ENCODE measurements around the gene HSPA12B.

The HSPA12B gene

DNA sequence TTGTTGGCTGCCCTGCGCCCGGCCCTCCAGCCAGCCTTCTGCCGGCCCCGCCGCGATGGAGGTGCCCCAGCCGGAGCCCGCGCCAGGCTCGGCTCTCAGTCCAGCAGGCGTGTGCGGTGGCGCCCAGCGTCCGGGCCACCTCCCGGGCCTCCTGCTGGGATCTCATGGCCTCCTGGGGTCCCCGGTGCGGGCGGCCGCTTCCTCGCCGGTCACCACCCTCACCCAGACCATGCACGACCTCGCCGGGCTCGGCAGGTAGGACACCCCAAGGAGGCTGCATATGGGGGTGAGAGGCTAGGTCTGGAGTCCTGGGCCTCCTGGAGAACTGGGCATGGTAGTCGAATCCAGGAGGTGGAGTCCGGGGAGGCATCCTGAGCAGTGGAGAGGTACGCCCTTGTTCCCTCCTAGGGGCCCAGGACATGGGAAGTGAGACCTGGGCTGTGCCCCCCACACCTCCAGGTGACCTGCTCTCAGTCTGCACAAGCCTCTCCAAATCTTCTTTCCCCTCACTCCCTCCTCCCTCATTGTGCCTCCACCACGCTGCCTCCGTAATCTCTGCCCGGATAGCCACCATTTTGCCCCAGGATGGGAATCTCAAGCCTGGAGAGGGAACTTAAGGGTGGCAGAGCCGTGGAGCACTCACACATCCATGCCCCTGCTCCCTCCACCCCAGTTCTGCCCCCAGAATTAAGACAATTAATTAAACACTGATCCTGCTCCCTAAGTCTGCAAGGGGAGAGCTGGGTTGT lies 64.2 kb downstream of the HSPA12B start:
- TF ChIP-seq, protein P1, sequence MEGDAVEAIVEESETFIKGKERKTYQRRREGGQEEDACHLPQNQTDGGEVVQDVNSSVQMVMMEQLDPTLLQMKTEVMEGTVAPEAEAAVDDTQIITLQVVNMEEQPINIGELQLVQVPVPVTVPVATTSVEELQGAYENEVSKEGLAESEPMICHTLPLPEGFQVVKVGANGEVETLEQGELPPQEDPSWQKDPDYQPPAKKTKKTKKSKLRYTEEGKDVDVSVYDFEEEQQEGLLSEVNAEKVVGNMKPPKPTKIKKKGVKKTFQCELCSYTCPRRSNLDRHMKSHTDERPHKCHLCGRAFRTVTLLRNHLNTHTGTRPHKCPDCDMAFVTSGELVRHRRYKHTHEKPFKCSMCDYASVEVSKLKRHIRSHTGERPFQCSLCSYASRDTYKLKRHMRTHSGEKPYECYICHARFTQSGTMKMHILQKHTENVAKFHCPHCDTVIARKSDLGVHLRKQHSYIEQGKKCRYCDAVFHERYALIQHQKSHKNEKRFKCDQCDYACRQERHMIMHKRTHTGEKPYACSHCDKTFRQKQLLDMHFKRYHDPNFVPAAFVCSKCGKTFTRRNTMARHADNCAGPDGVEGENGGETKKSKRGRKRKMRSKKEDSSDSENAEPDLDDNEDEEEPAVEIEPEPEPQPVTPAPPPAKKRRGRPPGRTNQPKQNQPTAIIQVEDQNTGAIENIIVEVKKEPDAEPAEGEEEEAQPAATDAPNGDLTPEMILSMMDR (IDR thresholded peaks at IDR 0.05; ENCODE audit: insufficient read depth, low read depth, low read length, missing control alignments): no peak
- DNase-seq (ENCODE audit: low read depth): no peak
- peak overlapping the region; percentile 66 for H3K4me3 ChIP-seq (ENCODE audit: low read length)

DNA sequence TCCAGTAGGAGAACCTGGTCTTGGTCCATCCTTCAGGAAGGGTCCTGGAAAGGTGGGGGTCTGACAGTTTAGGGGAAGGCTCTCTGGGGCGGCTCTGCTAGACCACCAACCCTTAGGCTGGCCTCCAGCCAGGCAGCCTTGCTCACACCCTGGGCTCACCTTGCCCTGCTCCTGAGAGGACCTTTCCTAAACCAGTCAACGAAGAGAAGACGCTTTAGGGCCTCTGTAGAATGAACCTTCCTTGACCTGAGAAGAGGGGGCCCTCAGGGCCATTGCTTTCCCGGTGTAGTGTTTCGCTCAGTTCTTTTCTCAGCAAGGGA lies 64.7 kb downstream of the HSPA12B start:
- DNase-seq (ENCODE audit: low read depth): no peak
- H3K4me3 ChIP-seq (ENCODE audit: low read length): peak overlapping the region; percentile 66
- TF ChIP-seq, protein P1 (IDR thresholded peaks at IDR 0.05; ENCODE audit: insufficient read depth, low read depth, low read length, missing control alignments): no peak

DNA sequence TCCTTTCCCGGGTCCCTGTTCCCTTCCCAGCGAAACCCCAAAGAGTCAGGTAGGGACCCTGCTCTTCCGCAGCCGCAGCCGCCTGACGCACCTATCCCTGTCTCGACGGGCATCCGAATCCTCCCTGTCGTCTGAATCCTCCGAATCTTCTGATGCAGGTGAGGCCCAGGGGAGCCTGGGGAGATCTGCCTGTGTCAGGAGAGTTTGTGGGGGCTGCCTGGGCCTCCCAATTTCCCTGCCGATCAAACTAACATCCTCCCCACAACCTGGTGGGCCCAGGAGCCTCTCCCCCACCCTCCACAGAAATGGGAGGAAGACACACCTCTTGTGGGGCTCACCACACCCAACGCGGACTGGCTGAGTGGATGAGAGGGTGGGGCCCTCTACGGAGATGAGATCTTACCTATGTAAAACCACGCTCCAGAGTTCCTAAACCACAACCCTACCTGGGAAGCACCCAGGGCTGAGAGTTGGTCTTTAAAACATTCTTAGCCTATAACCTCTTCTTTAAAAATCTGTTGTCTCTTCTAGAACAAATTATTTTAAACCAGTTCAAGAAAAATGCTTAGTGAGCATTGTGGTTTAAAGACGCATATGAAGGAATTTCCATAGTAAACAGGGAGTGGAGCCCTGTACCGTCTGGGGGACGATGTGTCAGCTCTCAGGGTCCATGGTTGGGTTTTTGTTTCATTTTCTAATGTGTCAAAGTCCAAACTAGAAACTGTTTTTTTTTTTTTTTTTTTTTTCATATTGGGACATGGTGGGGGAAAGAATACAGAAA lies 65.3 kb downstream of the HSPA12B start:
- DNase-seq (ENCODE audit: low read depth): peak; percentile 61
- H3K4me3 ChIP-seq (ENCODE audit: low read length): peak overlapping the region; percentile 66
- TF ChIP-seq, protein P1 (IDR thresholded peaks at IDR 0.05; ENCODE audit: insufficient read depth, low read depth, low read length, missing control alignments): no peak

DNA sequence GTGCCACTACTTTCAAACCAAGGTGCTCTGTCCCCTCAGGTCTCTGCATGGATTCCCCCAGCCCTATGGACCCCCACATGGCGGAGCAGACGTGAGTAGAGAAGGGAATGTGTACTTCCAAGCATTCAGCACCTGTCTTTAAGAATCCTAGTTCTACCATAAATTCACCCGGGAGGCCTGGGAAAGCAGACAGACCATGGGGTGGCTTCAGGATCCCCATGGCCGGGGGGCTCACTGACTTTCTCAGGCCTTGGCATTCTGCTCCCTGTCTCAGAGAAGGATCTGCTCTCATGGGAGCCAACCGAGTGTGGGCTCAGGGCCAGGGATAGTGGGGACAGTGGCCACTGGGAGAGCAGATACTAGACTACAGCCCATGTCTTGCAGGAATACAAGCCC lies 65.9 kb downstream of the HSPA12B start:
- no peak for DNase-seq (ENCODE audit: low read depth)
- TF ChIP-seq, protein P1 (IDR thresholded peaks at IDR 0.05; ENCODE audit: insufficient read depth, low read depth, low read length, missing control alignments): no peak
- H3K4me3 ChIP-seq (ENCODE audit: low read length): no peak overlapping the region

DNA sequence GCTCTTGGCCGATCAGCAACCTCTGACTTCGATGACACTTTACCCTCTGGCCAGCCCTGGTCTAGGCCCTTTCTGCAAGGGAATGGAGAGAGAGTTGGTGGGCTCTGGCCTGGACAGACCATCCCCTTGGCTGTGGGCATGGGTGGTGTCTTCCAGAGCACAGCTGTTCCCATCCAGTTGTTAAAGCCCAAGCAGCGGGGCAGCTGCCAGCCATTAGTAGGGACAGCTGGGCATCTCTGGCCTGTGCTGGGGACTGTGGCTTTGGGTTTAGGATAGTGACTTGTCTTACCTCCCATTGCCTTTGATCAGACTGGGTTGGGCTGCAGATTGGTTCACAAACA lies 66.4 kb downstream of the HSPA12B start:
- H3K4me3 ChIP-seq (ENCODE audit: low read length): no peak overlapping the region
- no peak for DNase-seq (ENCODE audit: low read depth)
- TF ChIP-seq, protein P1 (IDR thresholded peaks at IDR 0.05; ENCODE audit: insufficient read depth, low read depth, low read length, missing control alignments): no peak

DNA sequence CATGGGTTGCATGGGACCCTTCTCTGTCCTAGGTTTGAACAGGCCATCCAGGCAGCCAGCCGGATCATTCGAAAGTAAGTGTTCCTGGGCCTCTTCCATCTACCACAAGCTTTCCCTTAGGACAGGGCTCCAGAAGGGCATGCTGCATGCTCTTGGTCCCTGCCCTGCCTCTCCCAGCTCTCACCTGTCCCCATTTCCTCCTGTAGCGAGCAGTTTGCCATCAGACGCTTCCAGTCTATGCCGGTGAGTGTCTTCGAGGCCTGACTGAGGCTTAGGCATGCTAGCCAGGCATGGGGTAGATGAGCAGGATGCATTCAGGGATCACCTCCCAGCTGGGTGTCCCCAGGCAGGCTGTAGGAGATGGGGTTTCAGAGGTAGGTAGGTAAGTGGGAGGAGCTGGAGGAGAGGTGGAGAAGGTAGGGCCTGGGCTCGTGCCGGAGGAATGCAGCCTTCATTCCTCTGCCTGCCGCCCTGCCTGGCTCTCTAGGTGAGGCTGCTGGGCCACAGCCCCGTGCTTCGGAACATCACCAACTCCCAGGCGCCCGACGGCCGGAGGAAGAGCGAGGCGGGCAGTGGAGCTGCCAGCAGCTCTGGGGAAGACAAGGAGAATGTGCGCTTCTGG lies 67.9 kb downstream of the HSPA12B start:
- no peak for DNase-seq (ENCODE audit: low read depth)
- H3K4me3 ChIP-seq (ENCODE audit: low read length): no peak overlapping the region
- TF ChIP-seq, protein P1 (IDR thresholded peaks at IDR 0.05; ENCODE audit: insufficient read depth, low read depth, low read length, missing control alignments): no peak

Measured in epithelial cell of esophagus (primary cell).